ENCODE data around the gene SUSD4. TPM values are rescaled to one million over a fixed set of nuclear protein-coding genes. Genes with fewer than 3 reads are reported as not detected.

Gene SUSD4
- total and polyA plus RNA-seq, 2 of the 8 experiments (the other 6 are each of a cell fraction or from before 2014, with no cell fraction given): 3.9 to 5.2 TPM

- H4K20me1 ChIP-seq (replicated peaks in 1 of 2; ENCODE audit: control insufficient read depth in 1 of 2, insufficient read depth in 2 of 2, low read length in 2 of 2): no peaks in the 10 kb centered on the region
- H2BK20ac ChIP-seq (ENCODE audit: low read length): no peak overlapping the region
- H3K79me1 ChIP-seq (ENCODE audit: low read depth, low read length): no peaks in the 10 kb centered on the region
- no peak overlapping the region for H2AFZ ChIP-seq (ENCODE audit: low read length)
- H3K4me3 ChIP-seq (ENCODE audit: extremely low read depth in 1 of 4, insufficient read depth in 2 of 4, low read depth in 3 of 4, low read length in 4 of 4): no peak overlapping the region
- no peak overlapping the region for H2BK5ac ChIP-seq (ENCODE audit: low read depth, low read length)
- no peak overlapping the region for H3K4me2 ChIP-seq (ENCODE audit: insufficient read depth in 1 of 2, low read depth in 2 of 2, low read length in 2 of 2)
- H2BK15ac ChIP-seq (ENCODE audit: low read length): no peak overlapping the region
- WGBS, 2 experiments (ENCODE audit: extremely low coverage in 1 of 2, insufficient coverage in 1 of 2, insufficient read length in 1 of 2, insufficient replicate concordance in 2 of 2, low coverage in 1 of 2, low lambda C conversion rate in 2 of 2, missing lambda C conversion rate in 1 of 2): 91% methylated on average over 3 of the region's 3 CpGs; no CpG with 5 or more reads in 1 of the 2 experiments
- DNase-seq (ENCODE audit: low read depth in 1 of 2, low spot score in 2 of 2): no peak
- ChIA-PET POLR2A (ENCODE audit: partially characterized antibody) (no interaction called here), CTCF (ENCODE audit: partially characterized antibody) (interaction anchor here (0.6 to 8.0 kb wide), 7 partner anchors 8 to 346 kb away, joined by 3 to 45 read pairs (median 4); partner anchors contain the start of gene SUSD4)
- no peak overlapping the region for H4K5ac ChIP-seq (ENCODE audit: insufficient read length, low read depth, low read length)
- no peak overlapping the region for H2BK12ac ChIP-seq (ENCODE audit: low read depth, low read length)
- no peak overlapping the region for H3K27ac ChIP-seq (ENCODE audit: low read depth, low read length)
- no peaks in the 10 kb centered on the region for H3K27me3 ChIP-seq (replicated peaks in 1 of 4; ENCODE audit: control insufficient read depth in 3 of 4, extremely low read depth in 1 of 4, insufficient read depth in 3 of 4, low read length in 3 of 4)
- H3K23me2 ChIP-seq (ENCODE audit: low read depth, low read length): no peaks in the 10 kb centered on the region
- no peak overlapping the region for H3K9ac ChIP-seq (replicated peaks in 1 of 4; ENCODE audit: extremely low read depth in 1 of 4, low read depth in 3 of 4, low read length in 3 of 4)
- H3K79me2 ChIP-seq (ENCODE audit: control insufficient read depth in 1 of 2, insufficient read depth in 2 of 2, low read length in 2 of 2): no peaks in the 10 kb centered on the region
- no peaks in the 10 kb centered on the region for H3K9me3 ChIP-seq (ENCODE audit: insufficient read depth in 2 of 2, low read depth in 1 of 2, low read length in 1 of 2)
- H3K14ac ChIP-seq (ENCODE audit: insufficient read length): no peak overlapping the region
- H2AK5ac ChIP-seq (ENCODE audit: low read depth, low read length): no peak overlapping the region
- no peak overlapping the region for H4K8ac ChIP-seq (ENCODE audit: extremely low read depth, insufficient read depth, low read length)
- H3K4me1 ChIP-seq (replicated peaks in 1 of 4; ENCODE audit: control insufficient read depth in 3 of 4, insufficient read depth in 4 of 4, low read length in 3 of 4): peaks cover 0 to 4% (median 2%) of the 10 kb centered on the region in 4 experiments; a peak in 2 of 7 replicates
- no peak overlapping the region for H3K23ac ChIP-seq (ENCODE audit: insufficient read length)
- H3K4ac ChIP-seq (replicated peaks; ENCODE audit: insufficient read length, low read depth, low read length): no peak overlapping the region
- H3K36me3 ChIP-seq (ENCODE audit: control insufficient read depth in 2 of 4, insufficient read depth in 4 of 4, low read length in 3 of 4): no peaks in the 10 kb centered on the region
- FAIRE-seq: no peak
- no peak overlapping the region for H4K91ac ChIP-seq (replicated peaks; ENCODE audit: insufficient read length, low read length)
- H2BK120ac ChIP-seq (replicated peaks; ENCODE audit: low read depth, low read length): no peak overlapping the region
- H3K56ac ChIP-seq (replicated peaks; ENCODE audit: insufficient read length, low read depth, low read length): no peak overlapping the region
- no peak overlapping the region for H3K18ac ChIP-seq (ENCODE audit: extremely low read depth, low read length)
- no peak for TF ChIP-seq KDM4A (IDR thresholded peaks at IDR 0.05; ENCODE audit: low read depth, low read length, severe bottlenecking)
- no peak for TF ChIP-seq KDM5A (IDR thresholded peaks at IDR 0.05; ENCODE audit: low read length)
- TF ChIP-seq TCF12 (IDR thresholded peaks at IDR 0.05; ENCODE audit: low read depth, low read length): no peak
- TF ChIP-seq ASH2L (IDR thresholded peaks at IDR 0.05; ENCODE audit: low read length): no peak
- no peak for TF ChIP-seq PHF8 (conservative IDR thresholded peaks at IDR 0.05; ENCODE audit: low read depth, low read length)
- TF ChIP-seq POU5F1 (IDR thresholded peaks at IDR 0.05; ENCODE audit: low read depth, low read length): no peak
- no peak for TF ChIP-seq SIN3A (conservative IDR thresholded peaks at IDR 0.05 in 1 of 2, IDR thresholded peaks at IDR 0.05 in 1 of 2; ENCODE audit: low read depth in 1 of 2, low read length in 2 of 2)
- TF ChIP-seq CHD1 (IDR thresholded peaks at IDR 0.05; ENCODE audit: low read depth, low read length): no peak
- no peak for TF ChIP-seq SP1 (IDR thresholded peaks at IDR 0.05; ENCODE audit: low read depth, low read length)
- TF ChIP-seq CTBP2 (IDR thresholded peaks at IDR 0.05; ENCODE audit: borderline replicate concordance, insufficient read depth, insufficient read length, low read length): no peak
- no peak for TF ChIP-seq TAF1 (IDR thresholded peaks at IDR 0.05; ENCODE audit: low read depth, low read length)
- TF ChIP-seq CHD2 (IDR thresholded peaks at IDR 0.05; ENCODE audit: low read length): no peak
- TF ChIP-seq USF2 (IDR thresholded peaks at IDR 0.05; ENCODE audit: low read length): no peak
- TF ChIP-seq MAFK (IDR thresholded peaks at IDR 0.05; ENCODE audit: low read depth, low read length): no peak
Observed at GRCh38 chr1:223349241-223349640, 14.7 kb downstream of the SUSD4 start.

Data from H1 (cell line).